Stimulated activated CD4-positive, alpha-beta T cell treated with anti-CD3 and anti-CD28 coated beads, Interleukin-4, amount 100 ng/mL, for 1 hour (primary cell): ENCODE data around the gene LRRC8C.
"Not testable (repeated sequence)": the region's sequence is repeated elsewhere in the genome, so short reads cannot be mapped to it uniquely, and the experiment has no call there.

Source experiments
- DNase-seq: peaks from one replicate; pipeline ENCODE4 v3.0.0-alpha.2; 2020

The LRRC8C gene

GRCh38 chr1:89608319-89608983, 24.5 kb upstream of the LRRC8C start:
- peak; percentile 64 for DNase-seq

GRCh38 chr1:89608984-89609725, 23.8 kb upstream of the LRRC8C start:
- peak; percentile 54 for DNase-seq

GRCh38 chr1:89609781-89610456, 23.0 kb upstream of the LRRC8C start:
- DNase-seq: peak; percentile 45

- DNase-seq: peak; percentile 26
Measured at GRCh38 chr1:89610457-89611011, 22.4 kb upstream of the LRRC8C start.

GRCh38 chr1:89611721-89612120, 21.2 kb upstream of the LRRC8C start:
- DNase-seq: no peak

- DNase-seq: no peak
Measured at GRCh38 chr1:89613928-89614327, 19.0 kb upstream of the LRRC8C start.

- DNase-seq: no peak
Measured at GRCh38 chr1:89615676-89616598, 17.0 kb upstream of the LRRC8C start.

GRCh38 chr1:89616844-89617627, 15.9 kb upstream of the LRRC8C start:
- no peak for DNase-seq

- DNase-seq: no peak
Measured at GRCh38 chr1:89620664-89621063, 12.3 kb upstream of the LRRC8C start.

GRCh38 chr1:89622895-89623294, 10.0 kb upstream of the LRRC8C start:
- no peak for DNase-seq

GRCh38 chr1:89624314-89624713, 8.6 kb upstream of the LRRC8C start:
- DNase-seq: no peak

GRCh38 chr1:89624715-89625323, 8.1 kb upstream of the LRRC8C start:
- DNase-seq: no peak

GRCh38 chr1:89627596-89627962, 5.3 kb upstream of the LRRC8C start:
- no peak for DNase-seq

GRCh38 chr1:89629146-89629545, 3.8 kb upstream of the LRRC8C start:
- DNase-seq: no peak

- DNase-seq: not testable (repeated sequence)
Measured at GRCh38 chr1:89629600-89629999, 3.3 kb upstream of the LRRC8C start.

GRCh38 chr1:89630048-89630447, 2.9 kb upstream of the LRRC8C start:
- no peak for DNase-seq

GRCh38 chr1:89631816-89632656, 884 bp upstream of the LRRC8C start:
- DNase-seq: no peak

GRCh38 chr1:89633248-89633799, 404 bp downstream of the LRRC8C start:
- DNase-seq: peak; percentile 49

GRCh38 chr1:89633800-89634625, 1.1 kb downstream of the LRRC8C start:
- DNase-seq: peak; percentile 23
